ENCODE results near the gene DCUN1D2. TPM values are rescaled to one million over a fixed set of nuclear protein-coding genes. Genes with fewer than 3 reads are reported as not detected.

DCUN1D2 gene
- total RNA-seq, 1 donor from 2014 or later: 26.2 TPM

- intact Hi-C loops (cut with micrococcal nuclease): no loop called here
- no peaks in the 10 kb centered on the region for H3K27me3 Mint-ChIP-seq
- peaks cover 2% of the 10 kb centered on the region for H3K4me1 Mint-ChIP-seq
- H3K9me3 Mint-ChIP-seq: no peaks in the 10 kb centered on the region
- POLR2A ChIA-PET: no interaction called here
- no peak for ATAC-seq (ENCODE audit: low read depth)
- DNase-seq: no peak
- H3K27ac Mint-ChIP-seq: no peak overlapping the region
- TF ChIP-seq, protein P1, sequence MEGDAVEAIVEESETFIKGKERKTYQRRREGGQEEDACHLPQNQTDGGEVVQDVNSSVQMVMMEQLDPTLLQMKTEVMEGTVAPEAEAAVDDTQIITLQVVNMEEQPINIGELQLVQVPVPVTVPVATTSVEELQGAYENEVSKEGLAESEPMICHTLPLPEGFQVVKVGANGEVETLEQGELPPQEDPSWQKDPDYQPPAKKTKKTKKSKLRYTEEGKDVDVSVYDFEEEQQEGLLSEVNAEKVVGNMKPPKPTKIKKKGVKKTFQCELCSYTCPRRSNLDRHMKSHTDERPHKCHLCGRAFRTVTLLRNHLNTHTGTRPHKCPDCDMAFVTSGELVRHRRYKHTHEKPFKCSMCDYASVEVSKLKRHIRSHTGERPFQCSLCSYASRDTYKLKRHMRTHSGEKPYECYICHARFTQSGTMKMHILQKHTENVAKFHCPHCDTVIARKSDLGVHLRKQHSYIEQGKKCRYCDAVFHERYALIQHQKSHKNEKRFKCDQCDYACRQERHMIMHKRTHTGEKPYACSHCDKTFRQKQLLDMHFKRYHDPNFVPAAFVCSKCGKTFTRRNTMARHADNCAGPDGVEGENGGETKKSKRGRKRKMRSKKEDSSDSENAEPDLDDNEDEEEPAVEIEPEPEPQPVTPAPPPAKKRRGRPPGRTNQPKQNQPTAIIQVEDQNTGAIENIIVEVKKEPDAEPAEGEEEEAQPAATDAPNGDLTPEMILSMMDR (IDR thresholded peaks at IDR 0.05): no peak
- CTCF ChIA-PET: no interaction called here
- H3K36me3 Mint-ChIP-seq (ENCODE audit: low read depth): peaks cover 46% of the 10 kb centered on the region
- no peak overlapping the region for H3K4me3 Mint-ChIP-seq
Observed at GRCh38 chr13:113533161-113533840, 42.8 kb upstream of the DCUN1D2 start.

DNA sequence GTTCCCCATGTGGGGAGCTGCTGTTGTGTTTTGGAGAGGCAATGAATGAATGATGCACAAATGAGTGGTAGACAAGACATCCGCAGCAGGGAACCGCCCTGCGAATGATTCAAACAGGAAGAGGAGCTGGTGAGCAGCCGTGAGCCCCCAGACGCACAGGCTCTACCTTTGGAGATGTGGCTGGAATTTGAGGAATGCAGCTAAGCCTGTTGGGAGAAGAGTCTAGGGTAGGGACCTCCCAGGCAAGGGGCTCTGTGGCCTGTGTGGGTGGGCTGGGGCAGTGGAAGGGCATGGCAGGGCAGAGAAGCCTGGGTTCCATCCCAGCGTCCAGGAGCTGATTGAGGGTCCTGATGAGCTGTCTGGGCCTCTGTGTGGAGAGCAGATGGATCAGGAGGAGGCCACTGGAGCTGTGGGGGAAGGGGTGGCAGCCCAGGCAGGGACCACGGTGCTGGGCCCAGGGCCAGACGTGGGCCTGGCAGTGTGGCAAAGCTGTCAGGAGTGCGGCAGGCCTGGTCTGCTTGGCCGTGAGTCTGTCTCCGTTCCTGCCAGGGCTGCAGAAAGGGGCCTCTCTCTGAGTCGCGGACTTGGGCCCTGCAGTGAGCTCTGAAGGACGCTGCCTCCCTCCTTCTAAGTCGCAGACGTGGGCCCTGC is 41.8 kb upstream of the DCUN1D2 start:
- intact Hi-C loops (cut with micrococcal nuclease): no loop called here
- TF ChIP-seq, protein P1 (IDR thresholded peaks at IDR 0.05): no peak
- DNase-seq (no peak), ATAC-seq (ENCODE audit: low read depth) (no peak)
- H3K9me3 Mint-ChIP-seq: no peaks in the 10 kb centered on the region
- POLR2A ChIA-PET: no interaction called here
- no peak overlapping the region for H3K4me3 Mint-ChIP-seq
- peaks cover 53% of the 10 kb centered on the region for H3K36me3 Mint-ChIP-seq (ENCODE audit: low read depth)
- peaks cover 11% of the 10 kb centered on the region for H3K4me1 Mint-ChIP-seq
- CTCF ChIA-PET: no interaction called here
- no peaks in the 10 kb centered on the region for H3K27me3 Mint-ChIP-seq
- no peak overlapping the region for H3K27ac Mint-ChIP-seq

DNA sequence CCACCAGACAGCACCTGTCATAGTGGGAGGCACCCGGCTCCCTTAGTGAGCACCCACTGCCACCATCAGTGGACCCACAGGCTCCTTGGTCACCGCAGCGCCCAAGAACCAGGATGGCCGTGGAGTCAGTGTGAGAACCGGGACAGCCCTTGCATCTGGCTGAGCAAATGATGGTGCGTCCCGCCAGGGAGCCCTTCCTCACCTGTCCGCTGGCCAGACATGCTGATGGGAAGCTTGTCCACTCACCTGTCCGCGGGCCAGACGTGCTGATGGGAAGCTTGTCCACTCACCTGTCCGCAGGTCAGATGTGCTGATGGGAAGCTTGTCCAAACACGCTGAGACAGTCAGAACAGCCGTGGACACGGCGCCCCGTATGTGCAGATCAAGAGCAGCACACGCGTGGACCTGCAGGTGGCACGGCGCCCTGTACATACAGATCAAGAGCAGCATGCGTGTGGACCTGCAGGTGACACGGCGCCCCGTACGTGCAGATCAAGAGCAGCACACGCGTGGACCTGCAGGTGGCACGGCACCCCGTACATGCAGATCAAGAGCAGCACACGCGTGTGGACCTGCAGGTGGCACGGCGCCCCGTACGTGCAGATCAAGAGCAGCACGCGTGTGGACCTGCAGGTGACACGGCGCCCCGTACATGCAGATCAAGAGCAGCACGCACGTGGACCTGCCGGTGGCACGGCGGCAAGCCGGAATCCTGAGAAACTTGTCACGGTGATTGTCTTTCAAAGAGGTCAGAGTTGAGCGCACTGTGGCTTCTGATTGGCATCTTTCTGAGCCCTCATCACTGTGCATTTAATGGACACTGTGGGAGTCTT is 40.7 kb upstream of the DCUN1D2 start:
- intact Hi-C loops (cut with micrococcal nuclease): no loop called here
- H3K36me3 Mint-ChIP-seq (ENCODE audit: low read depth): peaks cover 61% of the 10 kb centered on the region
- H3K27me3 Mint-ChIP-seq: no peaks in the 10 kb centered on the region
- no peak overlapping the region for H3K27ac Mint-ChIP-seq
- DNase-seq: no peak
- POLR2A ChIA-PET: no interaction called here
- H3K9me3 Mint-ChIP-seq: no peaks in the 10 kb centered on the region
- ATAC-seq (ENCODE audit: low read depth): no peak
- TF ChIP-seq, protein P1 (IDR thresholded peaks at IDR 0.05): no peak
- CTCF ChIA-PET: no interaction called here
- H3K4me1 Mint-ChIP-seq: peaks cover 17% of the 10 kb centered on the region
- no peak overlapping the region for H3K4me3 Mint-ChIP-seq

GRCh38 chr13:113528813-113529180 is 38.3 kb upstream of the DCUN1D2 start:
- Mint-ChIP-seq H3K4me1 (peaks cover 17% of the 10 kb centered on the region), H3K27ac (no peak overlapping the region), H3K36me3 (ENCODE audit: low read depth) (peaks cover 66% of the 10 kb centered on the region), H3K27me3 (no peaks in the 10 kb centered on the region), H3K4me3 (no peak overlapping the region), H3K9me3 (no peaks in the 10 kb centered on the region)
- DNase-seq (no peak), ATAC-seq (ENCODE audit: low read depth) (no peak)
- ChIA-PET CTCF (no interaction called here), POLR2A (no interaction called here)
- intact Hi-C loops (cut with micrococcal nuclease): no loop called here
- TF ChIP-seq, protein P1 (IDR thresholded peaks at IDR 0.05): no peak
